ENCODE data around the gene SPDYE6.

- TF ChIP-seq SMC3 (conservative IDR thresholded peaks at IDR 0.05; ENCODE audit: poor library complexity) (no peak), CTCF (IDR thresholded peaks at IDR 0.05; ENCODE audit: poor library complexity, severe bottlenecking) (no peak)
These were observed 39.3 kb upstream of the SPDYE6 start for GRCh38 chr7:102395592-102395872.

All from neural cell (in vitro differentiated cells).